Measurements from ENCODE around the gene DDA1.
"Not testable (repeated sequence)": the region's sequence is repeated elsewhere in the genome, so short reads cannot be mapped to it uniquely, and the experiment has no call there.

Gene DDA1

DNA sequence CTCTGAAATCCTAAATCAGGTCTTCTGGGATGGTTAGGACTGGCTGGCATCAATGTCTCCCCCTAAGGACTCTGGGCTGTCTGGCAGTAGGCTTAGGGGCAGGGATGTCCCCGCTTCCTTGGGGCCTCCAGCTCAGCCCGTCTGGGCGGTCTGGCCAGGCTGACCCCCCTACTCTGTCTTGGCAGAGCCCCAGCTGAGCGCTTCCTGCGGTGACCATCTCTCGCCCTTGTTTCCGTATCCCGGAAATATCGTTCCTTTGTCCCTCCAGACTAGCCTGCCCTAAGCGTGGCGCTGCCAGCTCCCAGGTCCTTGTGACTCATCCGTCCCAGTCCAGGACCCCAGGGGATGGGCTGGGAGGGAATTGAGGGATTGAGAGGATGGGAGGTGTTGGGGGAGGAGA is 39.3 kb downstream of the DDA1 start:
- DNase-seq = no peak

DNA sequence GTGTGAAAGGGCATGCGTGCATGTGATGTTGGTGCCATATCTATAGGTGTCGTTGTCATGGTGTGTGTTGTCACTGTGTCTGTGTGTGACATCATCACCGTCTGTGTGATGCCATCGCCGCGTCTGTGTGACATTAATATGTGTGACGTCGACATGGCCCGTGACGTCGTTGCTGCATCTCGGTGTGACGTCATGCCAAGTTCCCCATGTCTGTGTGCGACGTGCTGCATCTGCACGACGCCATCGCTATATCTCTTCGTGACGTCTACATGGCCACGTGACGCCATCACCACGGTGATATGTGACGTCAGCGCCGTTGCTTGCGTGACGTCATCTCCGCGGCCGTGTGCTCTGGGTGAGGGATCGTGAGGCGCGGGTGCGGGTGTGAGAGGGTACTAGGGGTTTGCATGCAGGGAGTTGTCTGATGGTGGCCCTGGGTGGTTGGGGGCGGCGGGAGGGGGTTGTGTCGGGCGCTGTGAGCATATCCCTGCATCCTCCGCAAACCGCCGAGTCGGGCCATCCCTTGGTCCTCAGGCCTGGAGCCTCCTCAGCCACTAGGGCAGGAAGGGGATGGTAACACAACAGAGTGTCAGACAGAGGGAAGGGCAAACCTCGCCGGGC is 42.6 kb downstream of the DDA1 start:
- DNase-seq = no peak

DNA sequence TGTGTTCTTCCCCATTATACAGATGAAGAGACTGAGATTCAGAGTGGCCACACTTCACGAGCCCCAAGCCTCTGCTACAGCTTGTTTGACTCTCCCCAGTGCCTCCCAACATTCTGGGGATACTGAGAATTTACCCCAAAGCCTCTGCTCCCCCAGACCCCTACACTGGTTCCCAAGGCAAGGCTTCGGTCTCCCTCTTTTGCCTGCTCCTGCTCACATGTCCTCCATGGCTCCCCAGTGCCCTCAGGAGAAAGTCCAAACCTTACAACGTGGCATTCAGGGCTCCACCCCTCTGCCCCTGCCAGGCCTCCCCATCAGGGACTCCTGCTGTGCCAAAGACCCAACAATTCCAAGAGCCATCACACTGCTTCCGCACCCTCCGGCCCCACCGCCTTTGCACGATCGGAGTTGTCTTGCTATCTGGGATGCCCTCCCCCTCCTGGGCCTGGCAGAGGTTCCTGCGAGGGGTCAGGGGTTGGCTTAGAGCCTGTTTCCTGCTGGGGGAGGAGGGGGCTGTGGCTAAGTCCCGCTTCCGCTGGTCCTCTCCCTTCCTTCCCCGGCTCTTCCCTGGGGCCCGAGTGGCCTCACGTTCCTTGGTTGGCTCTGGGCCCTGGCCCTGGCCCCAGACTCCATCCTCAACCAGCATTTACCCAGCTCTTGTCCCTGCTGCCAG is 43.4 kb downstream of the DDA1 start:
- DNase-seq = no peak

DNA sequence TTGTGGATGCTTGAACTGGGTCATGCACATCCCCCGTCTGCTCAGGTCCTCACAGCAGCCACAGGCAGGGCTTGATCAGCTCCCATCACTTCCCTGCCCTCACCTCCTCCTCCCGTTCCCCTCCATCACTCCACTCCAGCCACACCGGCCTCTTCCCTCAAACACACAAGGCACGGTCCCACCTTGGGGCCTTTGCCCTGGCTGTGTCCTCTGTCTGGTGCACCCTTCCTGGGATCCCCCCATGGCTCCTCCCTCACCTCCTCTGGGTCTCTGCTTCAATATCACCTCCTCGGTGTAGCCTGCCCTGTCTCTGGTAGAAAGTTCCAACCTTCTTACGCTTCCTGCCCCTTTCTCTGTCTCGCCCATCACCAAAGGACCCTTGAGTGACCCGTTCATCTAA is 44.0 kb downstream of the DDA1 start:
- no peak for DNase-seq

DNA sequence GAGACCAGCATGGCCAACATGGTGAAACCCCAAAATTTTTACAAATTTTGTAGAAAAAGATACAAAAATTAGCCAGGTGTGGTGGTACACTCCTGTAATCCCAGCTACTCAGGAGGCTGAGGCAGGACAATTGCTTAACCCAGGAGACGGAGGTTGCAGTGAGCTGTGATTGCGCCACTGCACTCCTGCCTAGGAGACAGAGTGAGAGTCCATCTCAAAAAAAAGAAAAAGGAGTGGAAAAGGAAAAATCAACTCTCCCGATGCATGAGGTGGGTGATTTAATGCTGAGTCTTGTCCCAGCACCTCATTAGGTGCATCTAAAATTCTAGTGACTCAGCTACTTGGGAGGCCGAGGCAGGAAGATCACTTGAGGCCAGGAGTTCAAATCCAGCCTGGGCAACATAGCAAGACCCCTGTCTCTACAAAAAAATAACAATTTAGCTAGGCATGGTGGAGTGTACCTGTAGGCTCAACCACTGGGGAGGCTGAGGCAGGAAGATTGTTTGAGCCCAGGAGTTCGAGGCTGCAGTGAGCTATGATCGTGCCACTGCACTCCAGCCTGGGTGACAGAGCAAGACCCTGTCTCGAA is 47.8 kb downstream of the DDA1 start:
- no peak for DNase-seq

DNA sequence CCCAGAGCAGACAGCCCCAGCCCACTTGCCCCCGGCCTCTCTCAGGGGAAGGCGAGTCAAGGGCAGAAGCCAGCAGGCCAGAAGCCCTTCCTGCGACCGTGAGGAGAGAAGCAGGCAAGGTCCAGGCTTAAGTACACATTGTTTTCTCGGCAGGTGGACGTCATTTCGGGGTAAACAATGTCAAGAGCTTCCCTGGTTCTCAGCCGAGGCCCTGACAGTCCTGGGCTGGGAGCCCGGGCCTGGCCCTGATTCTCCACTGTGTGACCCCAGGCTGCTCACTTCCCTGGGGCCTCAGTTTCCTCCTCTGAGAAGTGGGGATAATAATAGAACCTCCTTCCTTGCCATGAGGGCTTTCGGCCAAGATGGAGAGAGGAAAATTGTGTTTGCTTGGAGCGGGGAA is 48.4 kb downstream of the DDA1 start:
- no peak for DNase-seq

DNA sequence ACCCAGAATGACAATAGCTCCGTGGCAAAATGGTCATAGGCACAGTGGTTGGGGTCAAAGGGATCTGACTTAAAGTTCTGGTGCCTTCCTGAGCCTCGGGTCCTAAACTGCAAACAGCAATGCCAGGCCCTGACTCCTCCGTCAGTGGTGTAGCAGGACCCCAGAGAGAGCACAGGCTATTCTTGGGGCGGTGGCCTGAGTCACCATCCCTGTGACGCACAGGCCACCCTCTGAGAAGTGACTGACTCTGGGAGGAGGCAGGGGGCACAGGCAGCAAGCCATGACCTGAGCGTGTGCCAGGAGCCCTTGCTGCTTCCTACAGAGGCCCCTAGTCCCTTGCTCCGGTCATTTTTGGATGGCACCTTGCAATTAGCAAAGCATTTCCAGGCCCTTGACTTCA is 49.0 kb downstream of the DDA1 start:
- no peak for DNase-seq

DNA sequence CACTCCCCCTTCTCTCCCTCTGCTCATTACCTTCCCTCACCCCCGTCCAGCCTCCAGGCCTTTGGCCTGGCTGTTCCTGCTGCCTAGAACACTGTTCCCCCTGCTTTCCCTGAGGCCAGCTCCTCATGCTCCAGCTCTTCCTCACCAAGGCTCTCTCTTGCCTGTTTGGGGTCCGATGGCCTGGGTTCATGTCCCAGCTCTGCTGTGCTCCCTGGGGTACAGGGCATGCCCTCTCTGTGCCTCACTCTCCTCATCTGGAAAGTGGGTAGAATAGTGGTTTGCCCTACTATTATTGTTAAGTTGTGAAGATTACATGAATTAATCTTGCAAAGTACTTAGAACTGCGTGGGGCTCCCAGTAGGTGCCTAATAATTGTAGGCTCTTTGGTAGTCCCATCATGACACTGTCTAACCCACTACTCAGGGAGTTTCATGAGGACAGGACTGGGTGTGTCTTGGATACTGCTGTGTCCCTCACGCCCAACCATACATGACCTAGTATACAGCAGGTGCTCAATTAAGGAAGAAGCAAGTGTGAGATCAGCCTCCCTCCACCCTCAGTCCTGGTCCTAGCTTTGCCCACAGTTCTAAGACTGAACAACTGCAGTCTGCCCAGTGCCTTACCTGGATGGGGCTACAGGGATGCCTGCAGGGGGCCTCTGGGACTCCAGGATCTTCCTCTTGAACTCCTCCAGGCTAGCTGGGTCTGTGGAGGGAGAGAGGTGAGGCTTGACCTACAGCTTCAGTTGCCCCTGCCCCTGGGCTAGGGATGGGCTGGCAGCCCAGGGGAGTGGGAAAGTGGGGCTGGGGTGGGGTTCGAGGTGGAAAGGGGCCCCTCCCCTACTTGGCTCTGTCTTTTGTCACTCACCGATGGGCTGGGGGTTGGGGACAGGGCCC is 50.8 kb downstream of the DDA1 start:
- no peak for DNase-seq

DNA sequence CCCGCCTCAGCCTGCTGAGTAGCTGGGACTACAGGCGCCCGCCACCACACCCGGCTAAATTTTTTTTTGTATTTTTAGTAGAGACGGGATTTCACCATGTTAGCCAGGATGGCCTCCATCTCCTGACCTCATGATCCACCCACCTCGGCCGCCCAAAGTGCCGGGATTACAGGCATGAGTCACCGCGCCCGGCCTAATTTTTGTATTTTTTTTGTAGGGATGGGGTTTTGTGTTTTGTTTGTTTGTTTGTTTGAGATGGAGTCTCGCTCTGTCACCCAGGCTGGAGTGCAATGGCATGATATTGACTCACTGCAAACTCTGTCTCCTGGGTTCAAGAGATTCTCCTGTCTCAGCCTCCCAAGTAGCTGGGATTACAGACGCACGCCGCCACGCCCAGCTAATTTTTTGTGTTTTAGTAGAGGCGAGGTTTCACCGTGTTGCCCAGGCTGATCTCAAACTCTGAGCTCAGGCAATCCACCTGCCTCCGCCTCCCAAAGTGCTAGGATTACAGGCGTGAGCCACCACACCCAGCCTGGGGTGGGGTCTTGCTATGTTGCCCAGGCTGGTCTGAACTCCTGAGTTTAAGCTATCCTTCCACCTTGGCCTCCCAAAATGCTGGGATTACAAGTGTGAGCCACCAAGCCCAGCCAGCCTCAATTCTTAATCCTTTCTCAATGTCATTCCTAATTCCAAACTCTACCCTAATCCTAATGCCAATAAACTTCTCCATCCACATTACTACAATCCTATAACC is 54.7 kb downstream of the DDA1 start:
- not testable (repeated sequence) for DNase-seq

DNA sequence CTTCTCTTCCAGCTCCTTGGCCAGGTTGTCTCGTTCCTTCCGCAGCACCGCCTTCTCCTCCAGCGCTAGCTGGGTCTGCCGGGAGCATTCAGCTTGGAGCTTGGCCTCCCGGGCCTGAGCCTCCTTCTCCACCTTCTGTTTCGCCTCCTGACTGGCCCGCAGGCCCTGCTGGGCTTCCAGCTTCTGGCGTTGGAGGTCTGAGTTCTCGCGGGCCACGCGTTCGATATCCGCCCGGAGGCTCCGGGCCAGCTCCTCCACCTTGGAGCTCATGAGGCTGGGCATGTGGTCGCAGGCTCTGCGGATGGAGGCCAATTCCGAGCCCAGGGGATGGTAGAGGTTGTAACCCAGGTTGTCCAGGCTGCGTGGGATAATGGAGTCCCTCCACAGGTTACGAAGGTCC is 56.0 kb downstream of the DDA1 start:
- DNase-seq = no peak

DNA sequence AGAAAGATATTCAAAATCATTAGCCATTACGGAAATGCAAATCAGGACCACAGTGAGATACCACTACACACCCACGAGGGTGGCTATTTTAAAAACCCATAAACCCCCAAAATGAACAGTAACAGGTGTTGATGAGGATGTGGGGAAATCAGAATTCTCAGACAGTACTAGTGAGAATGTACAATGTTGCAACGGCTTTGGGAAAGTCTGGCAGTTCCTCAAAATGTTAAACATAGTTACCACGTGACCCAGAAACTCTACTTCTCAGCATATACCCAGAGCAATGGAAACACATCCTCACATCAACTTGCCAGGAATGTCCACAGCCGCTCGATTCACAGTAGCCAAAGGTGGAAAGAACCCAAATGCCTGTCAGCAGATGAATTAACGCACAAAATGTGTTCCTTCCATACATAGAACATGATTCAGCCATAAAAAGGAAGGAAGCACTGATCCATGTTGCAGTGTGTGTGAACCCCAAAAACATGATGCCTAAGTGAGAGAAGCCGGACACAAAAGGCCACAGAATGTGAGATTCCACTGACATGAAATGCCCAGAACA is 60.7 kb downstream of the DDA1 start:
- no peak for DNase-seq
